GM21515 (cell line): ENCODE measurements around the gene ERBB4.
"Not testable (repeated sequence)": the region's sequence is repeated elsewhere in the genome, so short reads cannot be mapped to it uniquely, and the experiment has no call there.

ENCODE experiments used
- ATAC-seq: cut with Tn5 transposase; IDR thresholded peaks from one replicate; pipeline ENCODE4 v1.9.1; 2021; ENCODE audit not compliant: unreplicated experiment

ERBB4 gene

GRCh38 chr2:212311807-212312404, 226.7 kb downstream of the ERBB4 start:
- ATAC-seq = no peak

GRCh38 chr2:212299943-212300342, 238.7 kb downstream of the ERBB4 start:
- no peak for ATAC-seq

GRCh38 chr2:212299333-212299732, 239.3 kb downstream of the ERBB4 start:
- no peak for ATAC-seq

DNA sequence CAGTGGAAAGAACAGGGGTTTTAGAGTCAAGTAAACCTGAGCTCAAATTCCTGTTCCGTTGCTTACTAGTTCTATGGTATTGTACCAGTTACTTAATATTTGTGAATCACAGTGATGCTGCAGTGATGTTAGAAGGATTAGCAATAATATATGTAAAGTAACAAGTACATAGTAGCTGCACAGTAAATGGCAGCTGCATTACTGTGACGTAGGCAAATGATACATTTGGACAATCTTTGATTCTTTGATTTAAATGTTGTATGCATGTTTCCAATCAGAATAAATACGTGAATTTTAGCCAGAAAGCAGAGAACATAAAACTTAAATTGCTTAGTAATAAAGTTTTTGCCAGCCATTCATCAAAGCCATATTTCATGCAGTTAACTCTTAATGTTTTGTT, 243.0 kb downstream of the ERBB4 start:
- ATAC-seq = no peak

GRCh38 chr2:212294816-212295215, 243.8 kb downstream of the ERBB4 start:
- ATAC-seq = no peak

DNA sequence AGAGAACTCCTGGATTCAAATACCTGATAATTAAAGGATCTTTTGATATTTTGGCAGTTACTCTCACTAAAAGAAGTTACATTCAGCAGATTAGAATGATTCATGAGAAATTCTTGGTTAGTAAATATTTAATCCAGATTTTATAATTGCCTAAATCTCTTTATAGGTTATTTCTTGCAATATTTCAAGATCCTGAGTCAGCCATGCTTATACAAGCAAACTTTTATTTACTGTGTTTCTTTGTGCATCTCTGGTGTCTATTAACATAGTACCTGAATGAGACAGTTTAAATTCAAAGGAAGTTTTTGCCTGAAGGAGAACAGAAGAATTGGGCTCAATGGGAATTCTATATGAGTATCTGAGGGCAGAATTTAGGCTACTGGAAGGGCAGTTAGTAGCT, 249.3 kb downstream of the ERBB4 start:
- ATAC-seq = no peak

DNA sequence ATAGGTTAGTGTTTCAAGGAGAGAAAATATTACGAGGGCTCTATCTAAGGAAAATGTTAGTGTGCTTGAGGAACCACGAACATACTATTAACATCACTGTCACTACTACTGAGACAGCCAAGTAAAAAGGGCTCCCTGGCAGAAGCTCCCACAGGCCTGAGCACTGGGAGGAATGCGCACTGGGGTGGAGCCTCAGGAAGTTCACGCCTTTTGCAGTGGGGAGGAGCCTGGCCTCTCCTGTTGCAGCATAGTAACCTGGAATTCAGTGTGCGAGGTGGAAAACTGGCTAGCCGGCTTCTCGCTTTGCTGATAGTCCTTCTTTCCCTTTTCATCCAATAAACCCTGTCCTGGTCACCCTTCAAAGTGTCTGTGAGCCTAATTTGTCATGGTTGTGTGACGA, 250.3 kb downstream of the ERBB4 start:
- ATAC-seq = no peak

- ATAC-seq = no peak
Measured at GRCh38 chr2:212284166-212284565, 254.4 kb downstream of the ERBB4 start.

GRCh38 chr2:212282671-212283261, 255.8 kb downstream of the ERBB4 start:
- ATAC-seq = no peak

DNA sequence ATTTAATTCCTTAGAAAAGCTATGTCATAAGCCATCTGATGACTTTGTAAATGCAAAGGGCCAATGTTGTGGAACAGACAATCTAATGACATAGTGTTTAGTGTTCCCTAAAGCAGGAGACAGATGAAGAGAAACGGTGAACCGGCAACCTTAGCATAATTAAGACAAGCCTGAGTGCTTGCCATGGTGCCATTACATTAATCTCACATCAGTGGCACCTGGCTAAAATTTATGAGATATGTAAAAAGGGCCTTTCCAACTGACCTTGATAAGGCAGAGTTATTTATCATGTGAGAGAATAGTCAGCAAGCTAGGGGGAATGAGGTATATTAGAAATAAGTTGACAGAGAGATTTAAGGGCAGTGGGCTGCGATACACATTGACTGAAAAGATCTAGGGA, 261.8 kb downstream of the ERBB4 start:
- no peak for ATAC-seq

GRCh38 chr2:212274215-212274614, 264.4 kb downstream of the ERBB4 start:
- no peak for ATAC-seq

GRCh38 chr2:212271583-212271982, 267.0 kb downstream of the ERBB4 start:
- no peak for ATAC-seq

DNA sequence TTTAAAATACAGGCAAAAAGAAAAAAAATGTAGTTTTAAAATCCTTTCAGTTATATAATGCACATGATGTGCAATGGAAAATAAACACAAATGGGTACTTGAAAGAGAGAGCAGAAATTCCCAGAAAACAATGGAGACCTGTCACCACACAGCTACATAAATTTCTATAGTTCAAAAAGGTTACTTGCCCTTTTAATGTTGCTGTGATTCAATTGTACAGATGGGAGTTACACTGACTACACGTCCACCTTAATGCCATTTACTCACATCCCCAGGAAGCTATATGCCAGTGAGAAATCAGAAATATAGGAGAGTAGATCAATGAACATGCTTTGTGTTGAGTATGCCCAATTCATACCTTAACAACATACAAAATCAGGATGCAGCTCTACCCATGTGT, 269.6 kb downstream of the ERBB4 start:
- no peak for ATAC-seq

DNA sequence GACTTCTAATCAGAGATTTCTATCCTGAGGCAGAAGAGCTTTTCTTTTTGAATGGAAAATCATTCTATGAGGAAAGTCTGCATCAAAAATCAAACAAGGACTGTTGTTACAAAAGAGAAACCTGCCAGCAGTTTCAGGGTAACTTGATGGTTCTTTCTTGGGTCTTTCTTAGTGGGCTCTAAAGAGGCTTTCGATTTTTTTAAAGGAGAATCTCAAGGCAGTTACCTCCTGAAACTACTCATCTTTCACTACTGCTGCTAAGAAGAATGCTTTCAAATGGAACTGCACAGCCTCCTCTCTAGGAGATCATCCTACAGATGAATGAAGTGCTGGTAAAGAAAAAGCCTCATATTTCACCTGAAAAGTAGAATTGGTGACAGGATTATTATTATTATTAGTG, 272.3 kb downstream of the ERBB4 start:
- ATAC-seq = no peak

GRCh38 chr2:212265777-212266176, 272.8 kb downstream of the ERBB4 start:
- ATAC-seq = no peak

DNA sequence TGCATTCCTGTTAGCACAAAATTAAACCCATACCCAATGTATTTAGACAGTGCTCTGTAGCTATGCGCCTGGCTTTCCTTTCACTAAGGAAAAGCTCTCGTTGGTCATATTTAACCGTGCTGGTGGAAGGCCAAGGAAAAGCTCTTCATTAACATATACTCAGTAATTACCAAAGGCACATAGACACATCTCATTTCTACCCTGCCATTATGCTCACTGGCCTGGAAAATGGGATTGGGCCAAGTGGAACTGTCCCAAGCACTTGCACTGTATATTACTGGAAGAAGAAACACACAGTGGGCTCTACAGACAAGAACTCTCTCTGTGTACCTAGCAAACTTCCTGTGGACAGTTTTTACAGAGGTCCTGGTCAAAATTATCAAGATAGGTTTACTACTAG, 274.4 kb downstream of the ERBB4 start:
- no peak for ATAC-seq

GRCh38 chr2:212259226-212259625, 279.4 kb downstream of the ERBB4 start:
- ATAC-seq = no peak

GRCh38 chr2:212254339-212254738, 284.3 kb downstream of the ERBB4 start:
- ATAC-seq = no peak

DNA sequence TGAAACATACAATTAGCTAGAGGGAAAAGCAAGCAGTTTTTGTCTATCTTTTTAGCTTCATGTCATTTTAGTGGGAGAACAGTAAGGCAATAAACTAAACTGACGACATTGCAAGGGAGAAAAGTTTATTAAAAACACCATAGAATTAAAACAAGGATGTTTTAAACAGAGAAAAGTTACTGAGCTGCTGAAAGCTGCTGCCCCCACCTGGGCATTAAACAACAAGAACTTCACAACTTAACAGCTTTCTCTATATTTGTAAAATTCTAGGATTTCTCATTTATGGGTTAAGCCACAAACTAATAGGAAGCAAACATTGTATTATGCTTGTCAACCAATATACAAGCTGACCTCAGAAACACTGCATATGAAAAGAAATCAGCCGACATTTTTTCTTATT, 289.2 kb downstream of the ERBB4 start:
- no peak for ATAC-seq

DNA sequence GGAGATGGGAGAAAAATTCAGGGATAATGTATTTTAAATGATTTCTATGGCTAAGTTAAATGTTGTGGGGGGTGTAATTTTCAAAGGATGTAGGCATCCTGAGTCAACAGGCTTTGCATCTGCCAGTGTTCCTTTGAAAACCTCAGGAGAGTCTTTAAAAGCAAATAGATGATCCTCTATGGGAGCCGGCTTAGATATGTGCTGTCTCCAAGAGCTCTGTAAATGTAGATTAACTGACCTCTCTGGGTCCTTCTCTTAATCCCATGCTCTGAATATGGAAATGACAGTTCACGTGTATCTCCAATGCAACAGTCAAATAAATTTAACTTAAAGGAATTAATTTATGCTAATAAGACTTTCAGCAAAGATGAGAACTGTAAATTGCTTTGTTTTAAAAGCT, 292.7 kb downstream of the ERBB4 start:
- no peak for ATAC-seq

DNA sequence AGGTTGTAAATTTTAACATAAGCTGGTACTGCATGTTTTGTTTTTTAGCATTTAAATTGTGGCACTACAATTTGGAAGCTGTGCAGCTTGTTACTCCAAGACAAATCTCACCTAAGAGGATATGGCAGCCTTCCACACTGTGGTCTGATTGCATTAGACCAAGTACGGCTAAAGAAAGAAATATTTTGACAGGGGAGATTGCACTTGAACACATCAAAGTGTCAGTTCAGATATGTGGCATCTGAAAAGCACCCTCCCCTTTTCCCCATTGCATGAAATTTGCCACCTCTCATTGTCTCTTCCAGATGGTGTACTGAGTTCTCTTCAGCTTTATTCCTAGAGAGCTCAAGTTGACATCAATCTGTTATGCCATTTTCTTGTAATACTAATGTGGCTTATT, 295.9 kb downstream of the ERBB4 start:
- no peak for ATAC-seq

DNA sequence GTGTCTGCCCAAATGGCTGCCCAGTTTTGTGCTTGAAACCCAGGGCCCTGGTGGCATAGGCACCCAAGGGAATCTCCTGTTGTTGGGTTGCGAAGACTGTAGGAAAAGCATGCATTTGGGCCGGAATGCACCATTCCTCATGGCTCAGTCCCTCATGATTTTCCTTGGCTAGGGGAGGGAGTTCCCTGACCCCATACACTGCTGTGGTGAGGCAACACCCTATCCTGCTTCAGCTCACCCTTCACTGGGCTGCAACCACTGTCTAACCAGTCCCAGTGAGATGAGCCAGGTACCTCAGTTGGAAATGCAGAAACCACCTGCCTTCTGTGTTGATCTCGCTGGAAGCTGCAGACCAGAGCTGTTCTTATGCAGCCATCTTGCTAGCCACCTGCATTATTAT, 300.4 kb downstream of the ERBB4 start:
- not testable (repeated sequence) for ATAC-seq
